Tibial nerve (tissue), 4 donors: ENCODE data around the gene GRB2.
"Not testable (repeated sequence)": the region's sequence is repeated elsewhere in the genome, so short reads cannot be mapped to it uniquely, and the experiment has no call there.

Source experiments
- EP300 ChIP-seq, 2 donors: sonication (generic); formaldehyde crosslinking; IDR thresholded peaks; one replicate each; pipeline ENCODE4 v1.6.1; 2017; ENCODE audit warnings: antibody characterized with exemption in 2 of 2, mild to moderate bottlenecking in 1 of 2
- POLR2A ChIP-seq, 2 donors: fragments of 450-650 bp; IDR thresholded peaks; one replicate each; pipeline ENCODE4 v1.6.1; 2017; ENCODE audit warnings: antibody characterized with exemption in 2 of 2, mild to moderate bottlenecking in 2 of 2, moderate library complexity in 2 of 2
- TF ChIP-seq, protein P1 (sequence below), 5 experiments: fragments of 200-600 bp in 3 of 5; fragments of 450-650 bp in 2 of 5; sonication (generic) in 3 of 5; IDR thresholded peaks; one replicate each; pipeline ENCODE4 v1.5.1; 2016 to 2019; ENCODE audit warnings: antibody characterized with exemption in 5 of 5, mild to moderate bottlenecking in 3 of 5, moderate library complexity in 2 of 5

DNA sequence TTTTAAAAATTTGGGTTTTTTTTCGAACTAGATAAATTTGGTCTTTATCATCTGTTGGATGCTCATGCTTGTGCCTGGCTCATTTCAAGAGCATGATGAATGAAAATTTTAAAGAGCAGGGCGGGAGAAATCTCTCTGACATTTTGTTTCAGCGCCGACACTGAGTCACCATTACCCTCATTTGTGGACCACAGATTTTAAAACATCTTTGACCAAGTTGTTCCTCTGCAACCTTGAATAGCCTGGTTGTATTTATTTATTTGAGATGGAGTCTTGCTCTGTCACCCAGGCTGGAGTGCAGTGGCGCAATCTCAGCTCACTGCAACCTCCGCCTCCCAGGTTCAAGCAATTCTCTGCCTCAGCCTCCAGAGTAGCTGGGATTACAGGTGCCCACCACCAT is 29.0 kb upstream of the GRB2 start:
- TF ChIP-seq, protein P1, sequence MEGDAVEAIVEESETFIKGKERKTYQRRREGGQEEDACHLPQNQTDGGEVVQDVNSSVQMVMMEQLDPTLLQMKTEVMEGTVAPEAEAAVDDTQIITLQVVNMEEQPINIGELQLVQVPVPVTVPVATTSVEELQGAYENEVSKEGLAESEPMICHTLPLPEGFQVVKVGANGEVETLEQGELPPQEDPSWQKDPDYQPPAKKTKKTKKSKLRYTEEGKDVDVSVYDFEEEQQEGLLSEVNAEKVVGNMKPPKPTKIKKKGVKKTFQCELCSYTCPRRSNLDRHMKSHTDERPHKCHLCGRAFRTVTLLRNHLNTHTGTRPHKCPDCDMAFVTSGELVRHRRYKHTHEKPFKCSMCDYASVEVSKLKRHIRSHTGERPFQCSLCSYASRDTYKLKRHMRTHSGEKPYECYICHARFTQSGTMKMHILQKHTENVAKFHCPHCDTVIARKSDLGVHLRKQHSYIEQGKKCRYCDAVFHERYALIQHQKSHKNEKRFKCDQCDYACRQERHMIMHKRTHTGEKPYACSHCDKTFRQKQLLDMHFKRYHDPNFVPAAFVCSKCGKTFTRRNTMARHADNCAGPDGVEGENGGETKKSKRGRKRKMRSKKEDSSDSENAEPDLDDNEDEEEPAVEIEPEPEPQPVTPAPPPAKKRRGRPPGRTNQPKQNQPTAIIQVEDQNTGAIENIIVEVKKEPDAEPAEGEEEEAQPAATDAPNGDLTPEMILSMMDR (IDR thresholded peaks at IDR 0.05) = not testable (repeated sequence)
- TF ChIP-seq POLR2A, EP300 (IDR thresholded peaks at IDR 0.05): not testable (repeated sequence)
